GM18519 (cell line): ENCODE data around the gene COL6A1.

Experiments used
- ATAC-seq: cut with Tn5 transposase; IDR thresholded peaks from one replicate; pipeline ENCODE4 v1.9.1; 2021; ENCODE audit warnings: mild to moderate bottlenecking, moderate library complexity; ENCODE audit not compliant: unreplicated experiment, low FRiP score

The COL6A1 gene

GRCh38 chr21:45981151-45982091 lies at the start of gene COL6A1:
Gene COL6A1 (plus strand): TSS chr21:45981770. CDS start chr21:45981851, 81 bp downstream.
- ATAC-seq = no peak

GRCh38 chr21:45932922-45933502 lies 48.6 kb upstream of the COL6A1 start:
- no peak for ATAC-seq

- no peak for ATAC-seq
Measured at GRCh38 chr21:45934085-45934484, 47.5 kb upstream of the COL6A1 start.

- no peak for ATAC-seq
Measured at GRCh38 chr21:45934554-45934953, 47.0 kb upstream of the COL6A1 start.

- ATAC-seq = no peak
Measured at GRCh38 chr21:45935628-45936027, 45.9 kb upstream of the COL6A1 start.

- no peak for ATAC-seq
Measured at GRCh38 chr21:45937721-45938452, 43.7 kb upstream of the COL6A1 start.

- ATAC-seq = no peak
Measured at GRCh38 chr21:45938453-45938755, 43.2 kb upstream of the COL6A1 start.

- no peak for ATAC-seq
Measured at GRCh38 chr21:45938811-45939520, 42.6 kb upstream of the COL6A1 start.

- no peak for ATAC-seq
Measured at GRCh38 chr21:45939521-45940045, 42.0 kb upstream of the COL6A1 start.

GRCh38 chr21:45940091-45940490 lies 41.5 kb upstream of the COL6A1 start:
- no peak for ATAC-seq

GRCh38 chr21:45940621-45941337 lies 40.8 kb upstream of the COL6A1 start:
- no peak for ATAC-seq

- no peak for ATAC-seq
Measured at GRCh38 chr21:45941338-45941710, 40.2 kb upstream of the COL6A1 start.

GRCh38 chr21:45941717-45942546 lies 39.6 kb upstream of the COL6A1 start:
- ATAC-seq = no peak

GRCh38 chr21:45942755-45943629 lies 38.6 kb upstream of the COL6A1 start:
- ATAC-seq = no peak

GRCh38 chr21:45943630-45944540 lies 37.7 kb upstream of the COL6A1 start:
- no peak for ATAC-seq

GRCh38 chr21:45944601-45945000 lies 37.0 kb upstream of the COL6A1 start:
- no peak for ATAC-seq
